ENCODE data around the gene CATSPERZ. TPM values are rescaled to one million over a fixed set of nuclear protein-coding genes. Genes with fewer than 3 reads are reported as not detected.

Gene CATSPERZ
- total and polyA plus RNA-seq, 2 of the 13 experiments (the other 11 are each of a cell fraction or from before 2014, with no cell fraction given) = 0.22 to 0.48 TPM

DNA sequence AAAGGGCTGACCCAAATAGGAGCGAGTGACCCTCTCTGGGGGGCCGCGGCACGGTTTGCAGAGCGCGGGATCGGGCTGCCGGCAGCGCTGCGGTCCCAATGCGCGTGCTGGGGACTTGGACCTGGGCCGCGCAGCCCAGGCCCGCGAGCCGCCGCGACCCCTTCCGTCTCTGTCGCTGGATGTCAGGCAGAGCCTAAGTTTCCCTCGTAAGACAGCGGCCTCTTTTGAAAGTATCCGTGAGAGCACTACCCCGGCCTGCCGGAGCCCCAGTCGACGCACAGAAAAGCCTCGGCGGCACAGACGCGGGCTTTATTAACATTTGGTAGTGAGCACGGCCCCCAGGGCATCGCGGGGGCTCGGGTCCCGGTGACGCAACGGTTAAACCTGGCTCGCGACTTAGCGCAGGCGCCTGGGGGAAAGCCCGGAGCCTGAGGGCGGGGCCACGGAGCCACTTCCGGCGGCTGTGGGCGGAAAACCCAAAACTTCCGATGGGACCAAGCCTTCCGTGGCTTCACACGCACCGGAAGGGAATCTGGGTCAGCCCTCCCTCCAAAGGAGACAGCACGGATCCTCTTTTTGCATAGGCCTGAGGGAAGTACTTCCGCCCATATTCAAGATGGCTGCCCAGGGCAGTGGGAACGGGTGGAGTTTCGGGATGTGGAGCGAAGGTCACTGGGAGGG is 30.5 kb upstream of the CATSPERZ start (continued):
- TF ChIP-seq, protein P1, sequence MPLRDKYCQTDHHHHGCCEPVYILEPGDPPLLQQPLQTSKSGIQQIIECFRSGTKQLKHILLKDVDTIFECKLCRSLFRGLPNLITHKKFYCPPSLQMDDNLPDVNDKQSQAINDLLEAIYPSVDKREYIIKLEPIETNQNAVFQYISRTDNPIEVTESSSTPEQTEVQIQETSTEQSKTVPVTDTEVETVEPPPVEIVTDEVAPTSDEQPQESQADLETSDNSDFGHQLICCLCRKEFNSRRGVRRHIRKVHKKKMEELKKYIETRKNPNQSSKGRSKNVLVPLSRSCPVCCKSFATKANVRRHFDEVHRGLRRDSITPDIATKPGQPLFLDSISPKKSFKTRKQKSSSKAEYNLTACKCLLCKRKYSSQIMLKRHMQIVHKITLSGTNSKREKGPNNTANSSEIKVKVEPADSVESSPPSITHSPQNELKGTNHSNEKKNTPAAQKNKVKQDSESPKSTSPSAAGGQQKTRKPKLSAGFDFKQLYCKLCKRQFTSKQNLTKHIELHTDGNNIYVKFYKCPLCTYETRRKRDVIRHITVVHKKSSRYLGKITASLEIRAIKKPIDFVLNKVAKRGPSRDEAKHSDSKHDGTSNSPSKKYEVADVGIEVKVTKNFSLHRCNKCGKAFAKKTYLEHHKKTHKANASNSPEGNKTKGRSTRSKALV (CRISPR knock-in tag; IDR thresholded peaks at IDR 0.05) = peak; percentile 23
- TF ChIP-seq, protein P2, sequence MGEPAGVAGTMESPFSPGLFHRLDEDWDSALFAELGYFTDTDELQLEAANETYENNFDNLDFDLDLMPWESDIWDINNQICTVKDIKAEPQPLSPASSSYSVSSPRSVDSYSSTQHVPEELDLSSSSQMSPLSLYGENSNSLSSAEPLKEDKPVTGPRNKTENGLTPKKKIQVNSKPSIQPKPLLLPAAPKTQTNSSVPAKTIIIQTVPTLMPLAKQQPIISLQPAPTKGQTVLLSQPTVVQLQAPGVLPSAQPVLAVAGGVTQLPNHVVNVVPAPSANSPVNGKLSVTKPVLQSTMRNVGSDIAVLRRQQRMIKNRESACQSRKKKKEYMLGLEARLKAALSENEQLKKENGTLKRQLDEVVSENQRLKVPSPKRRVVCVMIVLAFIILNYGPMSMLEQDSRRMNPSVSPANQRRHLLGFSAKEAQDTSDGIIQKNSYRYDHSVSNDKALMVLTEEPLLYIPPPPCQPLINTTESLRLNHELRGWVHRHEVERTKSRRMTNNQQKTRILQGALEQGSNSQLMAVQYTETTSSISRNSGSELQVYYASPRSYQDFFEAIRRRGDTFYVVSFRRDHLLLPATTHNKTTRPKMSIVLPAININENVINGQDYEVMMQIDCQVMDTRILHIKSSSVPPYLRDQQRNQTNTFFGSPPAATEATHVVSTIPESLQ (CRISPR knock-in tag; conservative IDR thresholded peaks at IDR 0.05) = 0 out of 2 replicates have a peak, but pooled peaks have one; percentile 54
- TF ChIP-seq ZNF614 (CRISPR knock-in tag; IDR thresholded peaks at IDR 0.05; ENCODE audit: borderline replicate concordance) (no peak), ZNF256 (CRISPR knock-in tag; conservative IDR thresholded peaks at IDR 0.05) (no peak), MIXL1 (CRISPR knock-in tag; IDR thresholded peaks at IDR 0.05) (0 out of 2 replicates have a peak, but pooled peaks have one; percentile 40), SIX4 (CRISPR knock-in tag; IDR thresholded peaks at IDR 0.05) (no peak), NFE2L2 (IDR thresholded peaks at IDR 0.05; ENCODE audit: low read length) (no peak), TCF12 (IDR thresholded peaks at IDR 0.05) (no peak), TCF12 (CRISPR knock-in tag; IDR thresholded peaks at IDR 0.05) (no peak), FIP1L1 (IDR thresholded peaks at IDR 0.05; ENCODE audit: borderline replicate concordance, insufficient read depth, low read depth, low read length) (no peak; the same call in 1 of the 2 replicates), SRF (IDR thresholded peaks at IDR 0.05; ENCODE audit: low read depth, low read length) (peak; percentile 59; the same call in 1 of the 2 replicates), RBFOX2 (IDR thresholded peaks at IDR 0.05; ENCODE audit: low read depth, low read length) (peak; percentile 83), KLF16 (CRISPR knock-in tag; IDR thresholded peaks at IDR 0.05) (peak in 1 of 2 experiments; percentile 81; a peak in 2 of 4 replicates), PAWR (CRISPR knock-in tag; IDR thresholded peaks at IDR 0.05; ENCODE audit: borderline replicate concordance) (no peak), NRL (CRISPR knock-in tag; IDR thresholded peaks at IDR 0.05; ENCODE audit: borderline replicate concordance) (no peak), NCOA2 (CRISPR knock-in tag; IDR thresholded peaks at IDR 0.05) (peak; percentile 53), ZNF432 (CRISPR knock-in tag; IDR thresholded peaks at IDR 0.05; ENCODE audit: borderline replicate concordance) (no peak), MTF2 (CRISPR knock-in tag; IDR thresholded peaks at IDR 0.05; ENCODE audit: borderline replicate concordance) (peak; percentile 92; the same call in 1 of the 2 replicates)
- TF ChIP-seq, protein P3, sequence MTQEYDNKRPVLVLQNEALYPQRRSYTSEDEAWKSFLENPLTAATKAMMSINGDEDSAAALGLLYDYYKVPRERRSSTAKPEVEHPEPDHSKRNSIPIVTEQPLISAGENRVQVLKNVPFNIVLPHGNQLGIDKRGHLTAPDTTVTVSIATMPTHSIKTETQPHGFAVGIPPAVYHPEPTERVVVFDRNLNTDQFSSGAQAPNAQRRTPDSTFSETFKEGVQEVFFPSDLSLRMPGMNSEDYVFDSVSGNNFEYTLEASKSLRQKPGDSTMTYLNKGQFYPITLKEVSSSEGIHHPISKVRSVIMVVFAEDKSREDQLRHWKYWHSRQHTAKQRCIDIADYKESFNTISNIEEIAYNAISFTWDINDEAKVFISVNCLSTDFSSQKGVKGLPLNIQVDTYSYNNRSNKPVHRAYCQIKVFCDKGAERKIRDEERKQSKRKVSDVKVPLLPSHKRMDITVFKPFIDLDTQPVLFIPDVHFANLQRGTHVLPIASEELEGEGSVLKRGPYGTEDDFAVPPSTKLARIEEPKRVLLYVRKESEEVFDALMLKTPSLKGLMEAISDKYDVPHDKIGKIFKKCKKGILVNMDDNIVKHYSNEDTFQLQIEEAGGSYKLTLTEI (CRISPR knock-in tag; conservative IDR thresholded peaks at IDR 0.05) = no peak
- TF ChIP-seq, protein P4, sequence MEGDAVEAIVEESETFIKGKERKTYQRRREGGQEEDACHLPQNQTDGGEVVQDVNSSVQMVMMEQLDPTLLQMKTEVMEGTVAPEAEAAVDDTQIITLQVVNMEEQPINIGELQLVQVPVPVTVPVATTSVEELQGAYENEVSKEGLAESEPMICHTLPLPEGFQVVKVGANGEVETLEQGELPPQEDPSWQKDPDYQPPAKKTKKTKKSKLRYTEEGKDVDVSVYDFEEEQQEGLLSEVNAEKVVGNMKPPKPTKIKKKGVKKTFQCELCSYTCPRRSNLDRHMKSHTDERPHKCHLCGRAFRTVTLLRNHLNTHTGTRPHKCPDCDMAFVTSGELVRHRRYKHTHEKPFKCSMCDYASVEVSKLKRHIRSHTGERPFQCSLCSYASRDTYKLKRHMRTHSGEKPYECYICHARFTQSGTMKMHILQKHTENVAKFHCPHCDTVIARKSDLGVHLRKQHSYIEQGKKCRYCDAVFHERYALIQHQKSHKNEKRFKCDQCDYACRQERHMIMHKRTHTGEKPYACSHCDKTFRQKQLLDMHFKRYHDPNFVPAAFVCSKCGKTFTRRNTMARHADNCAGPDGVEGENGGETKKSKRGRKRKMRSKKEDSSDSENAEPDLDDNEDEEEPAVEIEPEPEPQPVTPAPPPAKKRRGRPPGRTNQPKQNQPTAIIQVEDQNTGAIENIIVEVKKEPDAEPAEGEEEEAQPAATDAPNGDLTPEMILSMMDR (CRISPR knock-in tag; IDR thresholded peaks at IDR 0.05) = peak; percentile 29; the same call in 1 of the 2 replicates
- TF ChIP-seq, protein P5, sequence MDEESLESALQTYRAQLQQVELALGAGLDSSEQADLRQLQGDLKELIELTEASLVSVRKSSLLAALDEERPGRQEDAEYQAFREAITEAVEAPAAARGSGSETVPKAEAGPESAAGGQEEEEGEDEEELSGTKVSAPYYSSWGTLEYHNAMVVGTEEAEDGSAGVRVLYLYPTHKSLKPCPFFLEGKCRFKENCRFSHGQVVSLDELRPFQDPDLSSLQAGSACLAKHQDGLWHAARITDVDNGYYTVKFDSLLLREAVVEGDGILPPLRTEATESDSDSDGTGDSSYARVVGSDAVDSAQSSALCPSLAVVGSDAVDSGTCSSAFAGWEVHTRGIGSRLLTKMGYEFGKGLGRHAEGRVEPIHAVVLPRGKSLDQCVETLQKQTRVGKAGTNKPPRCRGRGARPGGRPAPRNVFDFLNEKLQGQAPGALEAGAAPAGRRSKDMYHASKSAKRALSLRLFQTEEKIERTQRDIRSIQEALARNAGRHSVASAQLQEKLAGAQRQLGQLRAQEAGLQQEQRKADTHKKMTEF (CRISPR knock-in tag; IDR thresholded peaks at IDR 0.05) = peak; percentile 57

Data from HepG2 (cell line).